ENCODE data around the gene ZCCHC14. TPM values are rescaled to one million over a fixed set of nuclear protein-coding genes. Genes with fewer than 3 reads are reported as not detected.
"Not testable (repeated sequence)": the region's sequence is repeated elsewhere in the genome, so short reads cannot be mapped to it uniquely, and the experiment has no call there.

The ZCCHC14 gene
- total and polyA plus RNA-seq, 5 donors from 2014 or later: 1.6 to 33.7 (median 2.1) TPM

DNA sequence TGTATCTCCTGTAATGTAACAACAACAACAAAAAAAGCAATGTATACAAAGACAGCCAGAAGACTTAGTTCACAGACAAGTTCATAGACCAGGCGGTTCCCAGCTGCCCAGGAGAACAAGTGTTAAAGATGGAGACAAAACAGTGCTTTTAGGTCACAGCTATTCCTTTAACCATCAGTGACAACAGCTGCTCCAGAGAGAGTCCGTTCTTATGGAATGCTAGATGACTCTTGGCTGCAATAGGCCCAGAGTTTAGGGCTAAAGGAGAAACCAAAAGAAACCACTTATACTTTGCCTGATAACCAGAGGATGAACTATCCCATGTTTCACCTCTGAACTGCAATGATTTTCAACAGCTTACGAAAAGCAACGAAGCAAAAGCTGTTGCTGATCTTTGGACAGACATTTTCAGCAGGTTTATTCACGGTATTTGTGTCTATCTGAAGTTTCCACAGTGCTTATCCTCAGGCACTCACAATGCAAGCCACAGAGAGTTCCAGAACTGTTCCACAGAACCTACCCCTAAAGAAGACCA lies 6.0 kb downstream of the ZCCHC14 start:
- Mint-ChIP-seq H3K27me3 (peaks cover 5% of the 10 kb centered on the region), H3K36me3 (peaks cover 8% of the 10 kb centered on the region), H3K27ac (peak overlapping the region; percentile 96 to 97 (median 97))

DNA sequence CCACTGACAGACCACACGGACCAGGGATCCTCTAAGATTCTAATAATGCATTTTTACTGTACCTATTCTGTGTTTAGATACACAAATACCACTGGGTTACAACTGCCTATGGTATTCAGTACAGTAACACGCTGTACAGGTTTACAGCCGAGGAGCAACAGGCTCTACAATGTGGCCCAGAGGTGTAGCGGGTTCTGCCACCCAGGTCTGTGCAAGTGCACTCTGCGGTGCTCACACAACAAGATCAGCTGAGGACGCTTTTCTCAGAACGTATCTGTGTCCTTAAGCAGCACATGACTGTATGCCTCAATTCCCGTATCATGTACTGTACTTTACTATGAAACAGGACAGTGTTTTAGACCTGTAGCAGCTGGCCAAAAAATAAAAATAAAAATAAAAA lies 6.5 kb downstream of the ZCCHC14 start:
- Mint-ChIP-seq H3K27ac (peak overlapping the region; percentile 93 to 97 (median 96)), H3K4me3 (peak overlapping the region; percentile 86 to 95 (median 92))

More for the DNA sequence above, 6.0 kb downstream of the ZCCHC14 start:
- ATAC-seq (ENCODE audit: low read depth in 2 of 2) (no peak), DNase-seq (no peak)
- H3K4me3 ChIP-seq (ENCODE audit: low read depth, low read length): peak overlapping the region; percentile 85
- H3K4me1 ChIP-seq (ENCODE audit: control insufficient read depth, insufficient read depth, low read length, poor library complexity, severe bottlenecking): peaks cover 75% of the 10 kb centered on the region
- no peaks in the 10 kb centered on the region for H3K27me3 ChIP-seq (ENCODE audit: control insufficient read depth, insufficient read depth, low read length)
- peak overlapping the region; percentile 74 for H3K27ac ChIP-seq (ENCODE audit: insufficient read depth, low read length, poor library complexity, severe bottlenecking)
- H3K36me3 ChIP-seq (ENCODE audit: control insufficient read depth, insufficient read depth, low read length): no peaks in the 10 kb centered on the region
- no peaks in the 10 kb centered on the region for H3K9me3 ChIP-seq (ENCODE audit: control insufficient read depth in 2 of 2, low read length in 2 of 2)
- H3K9me3 Mint-ChIP-seq: no peaks in the 10 kb centered on the region
- H3K4me3 Mint-ChIP-seq: peak overlapping the region; percentile 86 to 95 (median 92)
- H3K4me1 Mint-ChIP-seq: peaks cover 38 to 93% (median 69%) of the 10 kb centered on the region in 4 donors

DNA sequence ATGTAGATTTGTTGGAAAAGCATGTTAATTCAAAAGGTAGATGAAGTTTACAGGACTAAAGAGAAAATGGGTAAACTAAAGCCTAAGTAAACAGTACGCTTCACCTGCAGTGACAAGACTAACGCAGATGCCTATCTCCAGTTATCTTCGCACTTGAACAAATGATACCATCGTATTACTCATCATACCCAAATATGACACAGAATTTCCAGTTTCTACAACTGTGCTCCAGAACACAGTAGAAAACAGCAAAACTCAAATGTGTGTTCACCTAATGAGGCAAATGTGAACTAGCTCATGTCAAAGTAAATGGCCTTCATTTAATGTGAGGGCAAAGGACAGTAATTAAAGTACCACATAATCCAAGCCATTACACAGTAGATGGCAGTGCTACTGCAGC lies 7.0 kb downstream of the ZCCHC14 start:
- Mint-ChIP-seq H3K27ac (peak overlapping the region; percentile 93 to 97 (median 96)), H3K4me3 (peak overlapping the region; percentile 86 to 95 (median 92)), H3K4me1 (peaks cover 38 to 96% (median 74%) of the 10 kb centered on the region in 4 donors)
- not testable (repeated sequence) for H3K9me3 ChIP-seq (ENCODE audit: control insufficient read depth in 2 of 2, low read length in 2 of 2); H3K27me3 Mint-ChIP-seq; H3K27me3 ChIP-seq (ENCODE audit: control insufficient read depth, insufficient read depth, low read length); H3K9me3 Mint-ChIP-seq; H3K36me3 Mint-ChIP-seq; H3K36me3 ChIP-seq (ENCODE audit: control insufficient read depth, insufficient read depth, low read length)
- H3K4me1 ChIP-seq (ENCODE audit: control insufficient read depth, insufficient read depth, low read length, poor library complexity, severe bottlenecking): peaks cover 65% of the 10 kb centered on the region
- DNase-seq (peak in 1 of 3 donors; percentile 49), ATAC-seq (ENCODE audit: low read depth in 2 of 2) (peak; percentile 32 to 41)
- peak overlapping the region; percentile 85 for H3K4me3 ChIP-seq (ENCODE audit: low read depth, low read length)
- peak overlapping the region; percentile 74 for H3K27ac ChIP-seq (ENCODE audit: insufficient read depth, low read length, poor library complexity, severe bottlenecking)

More for the DNA sequence above, 6.5 kb downstream of the ZCCHC14 start:
- no peak for ATAC-seq (ENCODE audit: low read depth in 2 of 2)
- DNase-seq: peak in 1 of 3 donors; percentile 54
- Histone ChIP-seq H3K27ac (ENCODE audit: insufficient read depth, low read length, poor library complexity, severe bottlenecking) (peak overlapping the region; percentile 74), H3K4me3 (ENCODE audit: low read depth, low read length) (peak overlapping the region; percentile 85), H3K9me3 (ENCODE audit: control insufficient read depth in 2 of 2, low read length in 2 of 2) (no peaks in the 10 kb centered on the region), H3K36me3 (ENCODE audit: control insufficient read depth, insufficient read depth, low read length) (no peaks in the 10 kb centered on the region), H3K27me3 (ENCODE audit: control insufficient read depth, insufficient read depth, low read length) (no peaks in the 10 kb centered on the region), H3K4me1 (ENCODE audit: control insufficient read depth, insufficient read depth, low read length, poor library complexity, severe bottlenecking) (peaks cover 70% of the 10 kb centered on the region)
- H3K27me3 Mint-ChIP-seq: peaks cover 5% of the 10 kb centered on the region
- H3K36me3 Mint-ChIP-seq: peaks cover 8% of the 10 kb centered on the region
- H3K4me1 Mint-ChIP-seq: peaks cover 38 to 95% (median 71%) of the 10 kb centered on the region in 4 donors
- no peaks in the 10 kb centered on the region for H3K9me3 Mint-ChIP-seq

DNA sequence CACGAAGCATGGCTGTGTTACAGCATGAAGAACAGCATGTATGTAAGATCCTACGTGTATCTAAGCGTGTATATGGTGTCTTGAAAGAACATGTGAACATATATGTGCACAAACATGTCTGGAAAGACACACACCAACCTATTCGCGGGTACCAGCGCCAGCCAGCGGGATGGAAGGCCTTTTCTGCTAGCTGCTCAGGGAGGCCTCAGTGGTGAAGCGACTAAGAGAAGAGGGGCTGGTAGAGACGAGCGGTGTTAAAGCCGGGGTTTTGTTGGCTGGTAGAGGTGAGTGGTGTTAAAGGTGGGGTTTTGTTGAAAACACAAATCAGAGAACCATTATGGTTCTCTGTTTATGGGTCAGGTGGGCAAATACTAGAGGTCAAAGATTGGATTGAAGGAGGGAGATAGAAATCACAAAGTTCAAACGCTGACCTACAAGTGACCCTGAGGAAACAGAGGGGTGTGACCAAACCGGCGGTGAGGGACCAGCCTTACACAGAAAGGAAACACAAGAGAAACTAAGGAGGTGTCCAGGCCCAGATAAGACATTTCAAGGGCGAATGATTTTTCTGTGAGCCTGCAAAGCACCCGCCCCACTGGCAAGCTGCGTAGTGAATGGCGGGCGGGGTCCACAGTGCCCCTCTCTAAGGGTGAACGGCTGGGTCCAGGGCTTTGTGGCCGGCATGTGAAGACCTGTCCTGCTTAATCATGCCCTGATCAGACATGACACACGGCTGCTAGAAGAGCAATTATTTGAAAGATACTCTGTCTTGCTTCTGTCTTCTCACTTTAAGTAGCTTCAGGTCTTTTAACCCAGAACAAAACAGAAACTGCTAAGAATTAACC lies 8.1 kb downstream of the ZCCHC14 start:
- DNase-seq: peak in 1 of 3 donors; percentile 52
- Mint-ChIP-seq H3K36me3 (peaks cover 14% of the 10 kb centered on the region), H3K9me3 (peaks cover 0 to 1% (median 0%) of the 10 kb centered on the region in 7 donors), H3K27ac (peak overlapping the region; percentile 93 to 97 (median 96)), H3K4me3 (peak overlapping the region; percentile 86 to 95 (median 92)), H3K27me3 (no peaks in the 10 kb centered on the region), H3K4me1 (peaks cover 33 to 93% (median 68%) of the 10 kb centered on the region in 4 donors)
- no peaks in the 10 kb centered on the region for H3K9me3 ChIP-seq (ENCODE audit: control insufficient read depth in 2 of 2, low read length in 2 of 2)
- no peak for ATAC-seq (ENCODE audit: low read depth in 2 of 2)
- peaks cover 54% of the 10 kb centered on the region for H3K4me1 ChIP-seq (ENCODE audit: control insufficient read depth, insufficient read depth, low read length, poor library complexity, severe bottlenecking)
- peak overlapping the region; percentile 74 for H3K27ac ChIP-seq (ENCODE audit: insufficient read depth, low read length, poor library complexity, severe bottlenecking)
- H3K36me3 ChIP-seq (ENCODE audit: control insufficient read depth, insufficient read depth, low read length): no peaks in the 10 kb centered on the region
- H3K27me3 ChIP-seq (ENCODE audit: control insufficient read depth, insufficient read depth, low read length): no peaks in the 10 kb centered on the region
- peak overlapping the region; percentile 85 for H3K4me3 ChIP-seq (ENCODE audit: low read depth, low read length)

DNA sequence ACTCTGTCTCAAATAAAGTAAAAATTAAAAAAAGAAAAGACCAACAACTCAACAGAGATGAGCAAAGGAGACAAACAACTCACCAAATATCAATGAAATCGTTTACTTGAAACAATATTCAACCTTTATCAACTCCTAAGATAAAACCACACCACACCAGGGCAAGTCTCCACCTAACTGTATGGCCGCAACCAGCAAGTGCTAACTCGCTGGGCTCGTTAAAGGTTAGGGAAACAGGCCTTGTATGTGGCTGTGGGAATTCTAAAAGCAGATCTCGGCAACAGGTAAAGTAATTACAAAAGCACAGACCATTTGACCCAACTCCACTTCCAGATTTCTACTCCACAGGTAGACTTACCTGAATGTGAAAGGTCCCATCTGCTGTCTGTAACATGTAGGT lies 9.3 kb downstream of the ZCCHC14 start:
- no peaks in the 10 kb centered on the region for H3K36me3 ChIP-seq (ENCODE audit: control insufficient read depth, insufficient read depth, low read length)
- ATAC-seq (ENCODE audit: low read depth in 2 of 2): no peak
- Mint-ChIP-seq H3K27ac (peak overlapping the region; percentile 93 to 97 (median 96)), H3K4me3 (peak overlapping the region; percentile 58 to 95 (median 90)), H3K4me1 (peaks cover 28 to 89% (median 59%) of the 10 kb centered on the region in 4 donors), H3K9me3 (peaks cover 0 to 1% (median 0%) of the 10 kb centered on the region in 7 donors), H3K36me3 (peaks cover 18% of the 10 kb centered on the region), H3K27me3 (no peaks in the 10 kb centered on the region)
- no peaks in the 10 kb centered on the region for H3K27me3 ChIP-seq (ENCODE audit: control insufficient read depth, insufficient read depth, low read length)
- peaks cover 42% of the 10 kb centered on the region for H3K4me1 ChIP-seq (ENCODE audit: control insufficient read depth, insufficient read depth, low read length, poor library complexity, severe bottlenecking)
- no peak for DNase-seq
- H3K4me3 ChIP-seq (ENCODE audit: low read depth, low read length): peak overlapping the region; percentile 47
- peak overlapping the region; percentile 74 for H3K27ac ChIP-seq (ENCODE audit: insufficient read depth, low read length, poor library complexity, severe bottlenecking)
- no peaks in the 10 kb centered on the region for H3K9me3 ChIP-seq (ENCODE audit: control insufficient read depth in 2 of 2, low read length in 2 of 2)

DNA sequence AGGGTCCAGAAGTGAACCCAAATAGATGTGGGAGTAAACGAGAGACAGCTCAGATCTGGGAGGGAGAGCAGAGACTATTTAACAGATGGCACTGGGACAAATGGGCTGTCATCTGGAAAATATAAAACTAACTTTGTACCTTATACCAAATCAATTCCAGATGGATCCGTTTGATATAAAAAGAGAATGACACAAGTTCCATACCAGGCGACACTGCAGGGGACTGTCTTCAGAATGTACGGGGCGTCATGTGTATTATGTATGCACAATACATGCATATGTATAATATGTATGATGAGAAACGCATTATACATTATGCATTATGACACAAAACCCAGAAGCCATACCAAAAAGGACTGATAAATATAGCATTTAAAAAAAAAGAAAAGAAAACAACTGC lies 10.2 kb downstream of the ZCCHC14 start:
- not testable (repeated sequence) for H3K9me3 ChIP-seq (ENCODE audit: control insufficient read depth in 2 of 2, low read length in 2 of 2); H3K4me3 ChIP-seq (ENCODE audit: low read depth, low read length); DNase-seq; H3K27me3 Mint-ChIP-seq; H3K36me3 ChIP-seq (ENCODE audit: control insufficient read depth, insufficient read depth, low read length); H3K27me3 ChIP-seq (ENCODE audit: control insufficient read depth, insufficient read depth, low read length); H3K27ac ChIP-seq (ENCODE audit: insufficient read depth, low read length, poor library complexity, severe bottlenecking); H3K9me3 Mint-ChIP-seq; ATAC-seq (ENCODE audit: low read depth in 2 of 2)
- Mint-ChIP-seq H3K4me3 (peak overlapping the region; percentile 22 to 65 (median 23)), H3K4me1 (peaks cover 28 to 88% (median 58%) of the 10 kb centered on the region in 4 donors), H3K27ac (peak overlapping the region in 2 of 3 donors; percentile 69 to 97), H3K36me3 (peaks cover 23% of the 10 kb centered on the region)
- H3K4me1 ChIP-seq (ENCODE audit: control insufficient read depth, insufficient read depth, low read length, poor library complexity, severe bottlenecking): peaks cover 34% of the 10 kb centered on the region

DNA sequence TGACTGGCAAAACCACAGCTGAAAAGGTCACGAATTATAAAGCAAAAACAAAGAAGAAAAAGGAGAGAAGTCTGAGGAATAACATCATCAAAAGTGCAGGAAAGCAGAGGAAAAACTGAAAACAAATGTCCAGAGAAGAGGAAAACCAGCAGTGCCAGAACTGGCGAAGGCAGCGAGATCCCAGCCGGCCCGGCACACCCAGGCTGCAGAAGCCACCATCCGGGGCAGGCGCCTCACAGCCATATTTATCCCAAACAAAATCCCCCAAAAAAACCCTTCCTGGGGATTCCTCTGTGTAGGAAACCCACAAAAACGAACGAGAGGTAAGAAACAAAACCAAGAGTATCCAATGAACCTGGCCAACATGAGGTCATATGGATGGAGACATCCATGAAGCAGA lies 10.6 kb downstream of the ZCCHC14 start:
- Histone ChIP-seq H3K4me3 (ENCODE audit: low read depth, low read length) (no peak overlapping the region), H3K27ac (ENCODE audit: insufficient read depth, low read length, poor library complexity, severe bottlenecking) (no peak overlapping the region), H3K36me3 (ENCODE audit: control insufficient read depth, insufficient read depth, low read length) (no peaks in the 10 kb centered on the region), H3K27me3 (ENCODE audit: control insufficient read depth, insufficient read depth, low read length) (no peaks in the 10 kb centered on the region), H3K4me1 (ENCODE audit: control insufficient read depth, insufficient read depth, low read length, poor library complexity, severe bottlenecking) (peaks cover 30% of the 10 kb centered on the region), H3K9me3 (ENCODE audit: control insufficient read depth in 2 of 2, low read length in 2 of 2) (no peaks in the 10 kb centered on the region)
- Mint-ChIP-seq H3K27ac (peak overlapping the region; percentile 51 to 97 (median 69)), H3K9me3 (peaks cover 0 to 1% (median 0%) of the 10 kb centered on the region in 7 donors), H3K4me1 (peaks cover 24 to 88% (median 54%) of the 10 kb centered on the region in 4 donors), H3K36me3 (peaks cover 20% of the 10 kb centered on the region), H3K4me3 (peak overlapping the region in 2 of 4 donors; percentile 39 to 65), H3K27me3 (no peaks in the 10 kb centered on the region)
- DNase-seq: no peak
- ATAC-seq (ENCODE audit: low read depth in 2 of 2): no peak
